ENCODE data around the gene NKIRAS2.

NKIRAS2 gene

DNA sequence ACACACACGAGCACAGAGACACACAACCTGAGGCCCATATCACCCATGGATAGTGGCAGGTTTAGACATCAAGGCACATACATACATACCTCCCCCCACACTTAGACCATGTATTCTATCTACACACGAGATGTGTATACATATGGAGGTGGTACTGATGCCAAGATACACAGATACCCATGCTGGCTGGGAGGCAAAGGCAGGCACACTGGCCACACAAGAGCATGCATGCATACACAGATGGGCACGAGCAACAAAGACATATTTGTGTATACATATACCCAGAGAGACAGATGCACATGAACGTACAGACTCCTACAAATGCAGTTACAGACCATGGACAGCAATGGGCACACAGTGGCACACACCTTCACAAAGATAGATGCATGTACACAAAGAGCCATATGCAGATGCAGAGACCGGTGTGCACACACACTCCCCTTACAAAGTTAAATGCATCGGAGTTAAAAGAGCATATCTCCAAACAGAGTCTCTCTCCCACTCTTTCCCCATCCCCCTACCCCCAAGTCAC, 32.5 kb downstream of the NKIRAS2 start:
- Mint-ChIP-seq H3K4me1 (peaks cover 7% of the 10 kb centered on the region), H3K9me3 (no peaks in the 10 kb centered on the region), H3K27me3 (ENCODE audit: low read depth) (peaks cover 42% of the 10 kb centered on the region), H3K27ac (no peak overlapping the region), H3K4me3 (peak overlapping the region; percentile 6 to 80 (median 13)), H3K36me3 (ENCODE audit: low read depth) (no peaks in the 10 kb centered on the region)
- TF ChIP-seq, protein P1, sequence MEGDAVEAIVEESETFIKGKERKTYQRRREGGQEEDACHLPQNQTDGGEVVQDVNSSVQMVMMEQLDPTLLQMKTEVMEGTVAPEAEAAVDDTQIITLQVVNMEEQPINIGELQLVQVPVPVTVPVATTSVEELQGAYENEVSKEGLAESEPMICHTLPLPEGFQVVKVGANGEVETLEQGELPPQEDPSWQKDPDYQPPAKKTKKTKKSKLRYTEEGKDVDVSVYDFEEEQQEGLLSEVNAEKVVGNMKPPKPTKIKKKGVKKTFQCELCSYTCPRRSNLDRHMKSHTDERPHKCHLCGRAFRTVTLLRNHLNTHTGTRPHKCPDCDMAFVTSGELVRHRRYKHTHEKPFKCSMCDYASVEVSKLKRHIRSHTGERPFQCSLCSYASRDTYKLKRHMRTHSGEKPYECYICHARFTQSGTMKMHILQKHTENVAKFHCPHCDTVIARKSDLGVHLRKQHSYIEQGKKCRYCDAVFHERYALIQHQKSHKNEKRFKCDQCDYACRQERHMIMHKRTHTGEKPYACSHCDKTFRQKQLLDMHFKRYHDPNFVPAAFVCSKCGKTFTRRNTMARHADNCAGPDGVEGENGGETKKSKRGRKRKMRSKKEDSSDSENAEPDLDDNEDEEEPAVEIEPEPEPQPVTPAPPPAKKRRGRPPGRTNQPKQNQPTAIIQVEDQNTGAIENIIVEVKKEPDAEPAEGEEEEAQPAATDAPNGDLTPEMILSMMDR (IDR thresholded peaks at IDR 0.05; ENCODE audit: unreplicated experiment in 3 of 3): no peak

DNA sequence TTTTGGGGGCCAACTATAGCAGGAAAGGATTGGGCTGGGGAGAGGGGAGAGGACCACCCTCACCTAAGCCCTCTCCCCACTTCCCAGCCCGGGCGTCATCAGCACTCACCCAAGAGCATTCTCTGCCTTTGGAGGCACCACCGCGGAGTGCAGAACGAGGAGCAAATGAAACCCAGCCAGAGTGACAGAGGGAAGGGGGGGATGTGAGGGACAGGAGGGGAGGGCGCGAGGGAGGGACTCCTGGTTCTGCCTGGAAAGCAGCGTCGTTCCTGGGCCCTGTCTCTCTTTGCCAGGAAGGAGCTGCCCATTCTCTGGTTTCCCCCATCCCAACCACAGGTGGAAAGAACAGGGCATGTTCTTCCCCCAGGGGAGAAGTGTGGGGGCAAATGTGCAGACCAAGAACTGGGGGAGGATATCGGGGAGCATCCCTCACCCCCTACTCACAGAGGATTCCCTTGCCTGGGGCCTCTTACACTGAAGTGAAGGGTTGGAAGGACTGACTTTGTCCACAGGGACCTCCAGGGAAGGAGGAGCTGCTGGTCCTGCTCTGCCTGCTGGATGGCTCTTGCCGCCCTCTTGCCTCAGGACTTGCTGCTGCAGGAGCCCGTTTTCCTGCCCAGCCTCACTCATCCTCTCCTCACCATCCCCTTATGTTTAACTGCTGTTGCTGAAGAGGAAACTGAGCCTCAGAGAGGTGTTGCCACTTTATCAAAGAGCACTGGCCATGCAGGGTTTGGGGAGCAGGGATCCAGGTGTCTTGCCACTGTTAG, 34.0 kb downstream of the NKIRAS2 start:
- H3K4me3 Mint-ChIP-seq: peak overlapping the region in 1 of 3 experiments; percentile 48

DNA sequence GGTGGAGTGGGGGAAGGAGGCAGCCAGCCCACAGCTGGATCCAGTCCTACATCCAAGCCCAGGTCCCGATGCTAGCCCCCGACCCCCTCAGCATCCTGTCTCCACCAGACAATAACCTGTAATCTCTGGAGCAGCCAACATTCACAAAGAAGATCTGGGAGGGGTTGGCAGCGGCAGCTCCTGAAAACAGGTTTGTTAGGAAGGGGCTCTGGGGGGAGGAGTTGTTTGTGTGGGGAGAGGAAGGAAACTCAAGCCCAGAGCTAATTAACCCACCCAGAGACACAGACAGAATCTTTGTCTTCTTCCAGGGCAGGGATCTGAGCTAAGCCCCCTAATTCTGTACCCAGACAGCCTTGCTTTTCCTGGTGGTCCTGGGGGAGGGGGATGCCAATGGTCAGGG, 35.1 kb downstream of the NKIRAS2 start:
- Mint-ChIP-seq H3K9me3 (no peaks in the 10 kb centered on the region), H3K36me3 (ENCODE audit: low read depth) (no peaks in the 10 kb centered on the region), H3K4me1 (peaks cover 7% of the 10 kb centered on the region), H3K27ac (no peak overlapping the region), H3K4me3 (no peak overlapping the region), H3K27me3 (ENCODE audit: low read depth) (peaks cover 40% of the 10 kb centered on the region)
- TF ChIP-seq, protein P1 (IDR thresholded peaks at IDR 0.05; ENCODE audit: unreplicated experiment in 3 of 3): no peak

More for the DNA sequence above, 34.0 kb downstream of the NKIRAS2 start:
- Mint-ChIP-seq H3K27ac (no peak overlapping the region), H3K9me3 (no peaks in the 10 kb centered on the region), H3K36me3 (ENCODE audit: low read depth) (no peaks in the 10 kb centered on the region), H3K27me3 (ENCODE audit: low read depth) (peaks cover 43% of the 10 kb centered on the region), H3K4me1 (peaks cover 7% of the 10 kb centered on the region)
- TF ChIP-seq, protein P1 (IDR thresholded peaks at IDR 0.05; ENCODE audit: unreplicated experiment in 3 of 3): no peak

DNA sequence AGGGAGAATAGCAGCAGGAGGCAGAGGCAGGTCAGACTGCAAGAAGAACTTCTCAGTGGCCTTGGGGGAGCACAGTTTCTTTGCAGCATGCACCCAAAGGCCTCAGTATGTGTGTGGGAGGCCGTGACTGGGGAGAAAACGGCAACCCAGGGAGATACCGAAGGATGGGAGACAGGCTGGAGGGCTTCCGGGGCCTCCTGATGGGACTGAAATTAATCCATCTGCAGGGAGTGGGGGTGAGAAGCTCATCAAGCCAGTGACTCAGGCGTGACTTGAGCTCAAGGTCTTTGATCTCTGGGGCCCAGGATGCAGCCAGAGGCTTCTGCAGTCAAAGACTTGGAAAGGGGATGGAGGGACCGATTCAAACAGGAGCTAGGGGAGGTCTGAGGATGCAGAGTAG, 35.6 kb downstream of the NKIRAS2 start:
- Mint-ChIP-seq H3K36me3 (ENCODE audit: low read depth) (no peaks in the 10 kb centered on the region), H3K27ac (no peak overlapping the region), H3K27me3 (ENCODE audit: low read depth) (peaks cover 39% of the 10 kb centered on the region), H3K9me3 (no peaks in the 10 kb centered on the region), H3K4me3 (no peak overlapping the region), H3K4me1 (peaks cover 7% of the 10 kb centered on the region)
- TF ChIP-seq, protein P1 (IDR thresholded peaks at IDR 0.05; ENCODE audit: unreplicated experiment in 3 of 3): no peak

DNA sequence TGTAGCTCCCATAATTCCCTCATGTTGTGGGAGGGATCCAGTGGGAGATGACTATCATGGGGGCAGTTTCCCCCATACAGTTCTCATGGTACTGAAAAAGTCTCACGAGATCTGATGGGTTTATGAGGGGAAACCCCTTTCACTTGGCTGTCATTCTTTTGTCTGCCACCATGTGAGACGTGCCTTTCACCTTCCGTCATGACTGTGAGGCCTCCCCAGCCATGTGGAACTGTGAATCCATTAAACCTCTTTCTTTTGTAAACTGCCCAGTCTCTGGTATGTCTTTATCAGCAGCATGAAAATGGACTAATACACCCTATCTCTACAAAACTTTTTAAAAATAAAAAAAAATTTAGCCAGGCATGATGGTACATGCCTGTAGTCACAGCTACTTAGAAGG, 36.7 kb downstream of the NKIRAS2 start:
- Mint-ChIP-seq H3K4me3 (no peak overlapping the region), H3K9me3 (no peaks in the 10 kb centered on the region), H3K36me3 (ENCODE audit: low read depth) (no peaks in the 10 kb centered on the region), H3K27ac (no peak overlapping the region), H3K4me1 (peaks cover 8% of the 10 kb centered on the region), H3K27me3 (ENCODE audit: low read depth) (peaks cover 28% of the 10 kb centered on the region)
- TF ChIP-seq, protein P1 (IDR thresholded peaks at IDR 0.05; ENCODE audit: unreplicated experiment in 3 of 3): no peak

DNA sequence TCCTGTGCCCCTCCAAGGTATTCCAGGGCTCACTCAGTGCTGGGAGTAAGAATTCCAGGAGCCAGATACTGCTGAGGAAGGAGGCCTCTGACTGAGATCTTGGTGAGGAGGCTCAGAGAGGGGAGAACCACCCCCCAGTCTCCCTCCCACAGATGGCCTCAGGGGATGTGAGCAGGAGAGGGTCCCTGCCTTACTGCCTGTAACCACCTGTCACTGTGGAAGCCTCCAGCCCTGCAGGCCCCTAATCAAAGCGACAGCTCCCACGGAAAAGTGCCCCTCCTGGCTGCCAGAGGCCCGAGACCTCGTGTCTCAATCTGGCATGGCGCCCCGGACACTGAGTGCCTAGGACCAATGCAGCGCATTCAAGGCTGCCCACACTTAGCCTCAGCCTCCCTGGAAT, 38.2 kb downstream of the NKIRAS2 start:
- Mint-ChIP-seq H3K9me3 (no peaks in the 10 kb centered on the region), H3K27ac (no peak overlapping the region), H3K4me1 (peaks cover 17% of the 10 kb centered on the region), H3K4me3 (no peak overlapping the region), H3K36me3 (ENCODE audit: low read depth) (no peaks in the 10 kb centered on the region), H3K27me3 (ENCODE audit: low read depth) (peaks cover 23% of the 10 kb centered on the region)
- TF ChIP-seq, protein P1 (IDR thresholded peaks at IDR 0.05; ENCODE audit: unreplicated experiment in 3 of 3): no peak
